Endothelial cell of umbilical vein (primary cell): ENCODE data around the gene KRTAP10-2. TPM values are rescaled to one million over a fixed set of nuclear protein-coding genes. Genes with fewer than 3 reads are reported as not detected.

Source experiments
- BruUV-seq: library from RNA; stranded (reverse); fragments of 400-500 nt; replicated peaks from 2 replicates; lab custom pipeline; 2021; lab: Mats Ljungman, UMichigan
- CTCF ChIA-PET: fragments of 300-600, 350-600 bp; sonication (Branson Sonifier 250); formaldehyde crosslinking; loops from one replicate; lab custom pipeline; 2021; ENCODE audit warnings: antibody characterized with exemption, inconsistent platforms; lab: Charles Lee
- POLR2A ChIA-PET: fragments of 300-600, 350-600 bp; sonication (Branson Sonifier 250); formaldehyde crosslinking; loops from one replicate; lab custom pipeline; 2021; ENCODE audit warnings: antibody characterized with exemption, inconsistent platforms; lab: Charles Lee
- DNase-seq: peaks from one replicate; pipeline ENCODE4 v3.0.0-alpha.2; 2011; ENCODE audit warnings: low read depth, low spot score
- FAIRE-seq: peaks from 2 replicates; lab custom pipeline; 2011; peaks lifted over from hg19 to GRCh38; lab: Jason Lieb, UNC
- H2AFZ ChIP-seq: 2 replicates; pipeline ENCODE4 v1.6.0; 2012; ENCODE audit warnings: low read depth, low read length, control low read depth, inconsistent platforms
- H3K27ac ChIP-seq: 2 replicates; pipeline ENCODE4 v1.5.1; 2011; ENCODE audit warnings: low read depth, mild to moderate bottlenecking, control low read depth, low read length, moderate library complexity; ENCODE audit not compliant: insufficient read depth
- H3K27me3 ChIP-seq, 2 experiments: 2 replicates each; pipeline versions ENCODE4 v1.6.0 to v1.6.1; 2011; ENCODE audit warnings: low read length in 2 of 2, mixed read lengths in 1 of 2; ENCODE audit not compliant: control insufficient read depth in 2 of 2, insufficient read depth in 2 of 2
- H3K36me3 ChIP-seq, 2 experiments: 2 replicates in 1 of 2; 3 replicates in 1 of 2; pipeline ENCODE4 v1.5.1; 2011; ENCODE audit warnings: low read length in 2 of 2, mild to moderate bottlenecking in 1 of 2, moderate library complexity in 1 of 2; ENCODE audit not compliant: control insufficient read depth in 2 of 2, insufficient read depth in 2 of 2; ENCODE audit errors: extremely low read depth in 1 of 2
- H3K4me1 ChIP-seq: 3 replicates; pipeline ENCODE4 v1.5.1; 2011; ENCODE audit warnings: mild to moderate bottlenecking, low read length; ENCODE audit not compliant: control insufficient read depth, insufficient read depth; ENCODE audit errors: extremely low read depth
- H3K4me2 ChIP-seq: 2 replicates; pipeline ENCODE4 v1.6.1; 2011; ENCODE audit warnings: low read length, control low read depth, mixed read lengths; ENCODE audit not compliant: insufficient read depth
- H3K4me3 ChIP-seq, 3 experiments: fragments of 200-600 bp in 1 of 3; sonication (generic), shearing (Covaris generic) in 1 of 3; replicated peaks in 1 of 3; 2 replicates each; pipeline ENCODE4 v1.5.1; 2011 to 2016; ENCODE audit warnings: control low read depth in 3 of 3, low read length in 3 of 3, mild to moderate bottlenecking in 2 of 3, inconsistent platforms in 1 of 3, low read depth in 1 of 3, moderate library complexity in 1 of 3; ENCODE audit not compliant: insufficient read depth in 1 of 3
- H3K79me2 ChIP-seq: 2 replicates; pipeline ENCODE4 v1.6.0; 2012; ENCODE audit warnings: low read length, inconsistent platforms; ENCODE audit not compliant: control insufficient read depth, insufficient read depth
- H3K9ac ChIP-seq: replicated peaks from 2 replicates; pipeline ENCODE3; 2011; ENCODE audit warnings: low read length, control low read depth; ENCODE audit not compliant: insufficient read depth; ENCODE audit errors: extremely low read depth
- H3K9me1 ChIP-seq: replicated peaks from 3 replicates; pipeline ENCODE4 v1.6.0; 2011; ENCODE audit warnings: mild to moderate bottlenecking, low read length; ENCODE audit not compliant: control insufficient read depth, insufficient read depth; ENCODE audit errors: extremely low read depth
- H3K9me3 ChIP-seq: replicated peaks from 2 replicates; pipeline ENCODE4 v1.5.1; 2012; ENCODE audit warnings: low read length, inconsistent platforms; ENCODE audit not compliant: control insufficient read depth, insufficient read depth
- H4K20me1 ChIP-seq: replicated peaks from 2 replicates; pipeline ENCODE3; 2011; ENCODE audit warnings: mild to moderate bottlenecking, low read length; ENCODE audit not compliant: control insufficient read depth, insufficient read depth; ENCODE audit errors: extremely low read depth
- EZH2 ChIP-seq: IDR thresholded peaks from 2 replicates; pipeline ENCODE4 v1.6.1; 2012; ENCODE audit warnings: borderline replicate concordance, low read depth, mild to moderate bottlenecking, moderate library complexity, low read length, inconsistent platforms; ENCODE audit not compliant: severe bottlenecking
- FOS ChIP-seq: IDR thresholded peaks from 2 replicates; pipeline ENCODE4 v1.6.1; 2011; ENCODE audit warnings: mild to moderate bottlenecking, low read length, moderate library complexity, borderline replicate concordance; ENCODE audit not compliant: insufficient read depth
- GATA2 ChIP-seq: IDR thresholded peaks from 2 replicates; pipeline ENCODE4 v1.7.0; 2011; ENCODE audit warnings: low read depth, mild to moderate bottlenecking, moderate library complexity, mixed read lengths, low read length; ENCODE audit not compliant: insufficient read length, insufficient read depth
- JUN ChIP-seq: IDR thresholded peaks from 2 replicates; pipeline ENCODE4 v1.6.1; 2011; ENCODE audit warnings: borderline replicate concordance, low read depth; ENCODE audit not compliant: insufficient read length, insufficient read depth
- MAX ChIP-seq: IDR thresholded peaks from 2 replicates; pipeline ENCODE4 v1.6.1; 2011; ENCODE audit not compliant: insufficient read depth, insufficient read length
- MYC ChIP-seq: IDR thresholded peaks from one replicate; pipeline ENCODE4 v1.6.1; 2011; ENCODE audit warnings: mild to moderate bottlenecking, low read depth, low read length
- POLR2A ChIP-seq: IDR thresholded peaks from 2 replicates; pipeline ENCODE4 v1.6.1; 2012; ENCODE audit warnings: low read depth, mild to moderate bottlenecking, control low read depth, low read length
- POLR2AphosphoS5 ChIP-seq: IDR thresholded peaks from 2 replicates; pipeline ENCODE4 v1.6.1; 2012; ENCODE audit warnings: low read depth, mild to moderate bottlenecking, control low read depth, low read length, moderate library complexity; ENCODE audit not compliant: insufficient read depth
- dilution Hi-C: fragments of 300-500 bp; cut with MboI; formaldehyde crosslinking; loops from one replicate; pipeline ENCODE4 v1.15.0; 2019; ENCODE audit warnings: low sequenced_read_pairs; ENCODE audit not compliant: extremely low pct_ligation_motif_present
- intact Hi-C: fragments of 100-400 bp; cut with micrococcal nuclease; formaldehyde crosslinking; loops from one replicate; pipeline ENCODE4 v1.10.0; 2022
- polyA plus RNA-seq, 4 experiments: library from polyadenylated mRNA; depleted of rRNA in 3 of 4; stranded (reverse) in 3 of 4; unstranded in 1 of 4; fragments of >200 nt; gene quantifications; 2 replicates each; pipeline versions ENCODE4 v1.2.1 to v1.2.3, GENCODE V29; 2011 to 2012; ENCODE audit warnings: missing spikeins in 1 of 4
- total RNA-seq: library from RNA; stranded (reverse); gene quantifications from 2 replicates; pipeline ENCODE4 v1.2.3, GENCODE V29; 2021
- TF ChIP-seq, protein P1 (sequence below), 2 donors: IDR thresholded peaks; 1 replicate in 1 of 2; 2 replicates in 1 of 2; pipeline ENCODE4 v1.5.1; 2011; ENCODE audit warnings: low read length in 2 of 2, mild to moderate bottlenecking in 2 of 2, moderate library complexity in 2 of 2, control low read depth in 1 of 2, inconsistent platforms in 1 of 2, low read depth in 1 of 2; ENCODE audit not compliant: insufficient read depth in 1 of 2; ENCODE audit errors: extremely low read depth in 1 of 2

The KRTAP10-2 gene
- total and polyA plus RNA-seq, 2 donors (not counting 3 experiments of a cell fraction or from before 2014, with no cell fraction given), result not detected

DNA sequence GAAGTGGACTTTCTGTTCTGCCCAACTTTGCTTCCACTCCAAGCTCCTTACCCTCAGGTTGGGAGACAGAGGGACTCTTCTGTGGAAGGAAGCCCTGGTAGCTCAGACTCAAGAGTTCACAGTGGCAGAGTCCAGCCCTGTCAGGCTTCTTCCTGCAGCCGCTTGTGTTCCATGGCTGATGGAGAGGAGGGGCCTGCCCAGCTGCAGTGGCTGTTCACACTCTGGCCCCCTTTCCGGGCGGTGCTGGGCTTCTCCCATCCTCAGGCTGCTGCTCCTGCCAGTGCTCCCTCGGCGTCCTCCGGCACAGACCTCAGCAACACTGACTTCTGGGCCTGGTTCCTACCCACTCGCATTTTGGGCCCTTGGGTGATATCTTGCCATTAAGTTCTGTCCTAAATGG is 15.3 kb downstream of the KRTAP10-2 start:
- no peaks in the 10 kb centered on the region for H3K9me3 ChIP-seq
- POLR2A ChIA-PET, result interaction anchor here (0.7 kb wide), 1 partner anchor 30 kb away, joined by 4 read pairs; no protein-coding TSS in a partner anchor

More for the DNA sequence above, 15.3 kb downstream of the KRTAP10-2 start:
- intact Hi-C loops (no loop called here), dilution Hi-C loops (no loop called here)
- Histone ChIP-seq H3K4me1 (no peaks in the 10 kb centered on the region), H2AFZ (no peak overlapping the region), H3K79me2 (no peaks in the 10 kb centered on the region), H3K4me2 (no peak overlapping the region), H3K27ac (no peak overlapping the region), H3K9ac (no peak overlapping the region), H3K9me1 (no peaks in the 10 kb centered on the region), H4K20me1 (no peaks in the 10 kb centered on the region), H3K36me3 (no peaks in the 10 kb centered on the region), H3K27me3 (peaks cover 0 to 3% of the 10 kb centered on the region in 2 experiments), H3K4me3 (no peak overlapping the region)
- no peak for TF ChIP-seq EZH2
- TF ChIP-seq JUN, result no peak
- TF ChIP-seq POLR2AphosphoS5, result no peak
- TF ChIP-seq POLR2A, result no peak
- no peak for TF ChIP-seq FOS
- TF ChIP-seq GATA2, result no peak
- TF ChIP-seq, protein P1, sequence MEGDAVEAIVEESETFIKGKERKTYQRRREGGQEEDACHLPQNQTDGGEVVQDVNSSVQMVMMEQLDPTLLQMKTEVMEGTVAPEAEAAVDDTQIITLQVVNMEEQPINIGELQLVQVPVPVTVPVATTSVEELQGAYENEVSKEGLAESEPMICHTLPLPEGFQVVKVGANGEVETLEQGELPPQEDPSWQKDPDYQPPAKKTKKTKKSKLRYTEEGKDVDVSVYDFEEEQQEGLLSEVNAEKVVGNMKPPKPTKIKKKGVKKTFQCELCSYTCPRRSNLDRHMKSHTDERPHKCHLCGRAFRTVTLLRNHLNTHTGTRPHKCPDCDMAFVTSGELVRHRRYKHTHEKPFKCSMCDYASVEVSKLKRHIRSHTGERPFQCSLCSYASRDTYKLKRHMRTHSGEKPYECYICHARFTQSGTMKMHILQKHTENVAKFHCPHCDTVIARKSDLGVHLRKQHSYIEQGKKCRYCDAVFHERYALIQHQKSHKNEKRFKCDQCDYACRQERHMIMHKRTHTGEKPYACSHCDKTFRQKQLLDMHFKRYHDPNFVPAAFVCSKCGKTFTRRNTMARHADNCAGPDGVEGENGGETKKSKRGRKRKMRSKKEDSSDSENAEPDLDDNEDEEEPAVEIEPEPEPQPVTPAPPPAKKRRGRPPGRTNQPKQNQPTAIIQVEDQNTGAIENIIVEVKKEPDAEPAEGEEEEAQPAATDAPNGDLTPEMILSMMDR (IDR thresholded peaks at IDR 0.05; ENCODE audit: extremely low read depth in 1 of 2, insufficient read depth in 1 of 2, low read depth in 1 of 2, low read length in 2 of 2), result no peak
- TF ChIP-seq MAX, result no peak
- no peak for TF ChIP-seq MYC
- CTCF ChIA-PET, result interaction anchor here (1.2 kb wide), 1 partner anchor 257 kb away, joined by 4 read pairs; no protein-coding TSS in a partner anchor
- BruUV-seq, result no TSS peak
- FAIRE-seq, result no peak
- DNase-seq, result no peak
